NCI-H526 (cell line): ENCODE data around the gene KLF16.

Source experiments
- DNase-seq, 2 experiments: peaks; one replicate each; lab custom pipeline; 2025; lab: John Stamatoyannopoulos, UW

KLF16 gene

GRCh38 chr19:1843116-1843515 is 20.3 kb downstream of the KLF16 start:
- DNase-seq, result no peak

- no peak for DNase-seq
These were observed 22.0 kb downstream of the KLF16 start for GRCh38 chr19:1841209-1841924.

GRCh38 chr19:1840541-1841115 is 22.8 kb downstream of the KLF16 start:
- DNase-seq, result no peak

GRCh38 chr19:1839658-1840540 is 23.5 kb downstream of the KLF16 start:
- no peak for DNase-seq

- no peak for DNase-seq
These were observed 25.7 kb downstream of the KLF16 start for GRCh38 chr19:1837625-1838105.

GRCh38 chr19:1837222-1837565 is 26.2 kb downstream of the KLF16 start:
- no peak for DNase-seq

GRCh38 chr19:1836458-1837221 is 26.7 kb downstream of the KLF16 start:
- no peak for DNase-seq

GRCh38 chr19:1833540-1833939 is 29.8 kb downstream of the KLF16 start:
- no peak for DNase-seq

GRCh38 chr19:1832046-1832663 is 31.2 kb downstream of the KLF16 start:
- DNase-seq, result no peak

- DNase-seq, result no peak
These were observed 32.4 kb downstream of the KLF16 start for GRCh38 chr19:1830978-1831377.

- DNase-seq, result no peak
These were observed 32.8 kb downstream of the KLF16 start for GRCh38 chr19:1830568-1830967.

- DNase-seq, result no peak
These were observed 33.4 kb downstream of the KLF16 start for GRCh38 chr19:1829958-1830357.

- DNase-seq, result no peak
These were observed 34.8 kb downstream of the KLF16 start for GRCh38 chr19:1828279-1829238.

GRCh38 chr19:1827566-1828278 is 35.7 kb downstream of the KLF16 start:
- no peak for DNase-seq

GRCh38 chr19:1826557-1827521 is 36.5 kb downstream of the KLF16 start:
- DNase-seq, result peak in 1 of 2 experiments; percentile 33

- peak; percentile 11 to 73 for DNase-seq
These were observed 37.3 kb downstream of the KLF16 start for GRCh38 chr19:1825909-1826556.

- no peak for DNase-seq
These were observed 39.1 kb downstream of the KLF16 start for GRCh38 chr19:1824252-1824622.
